Dermis microvascular lymphatic vessel endothelial cell (primary cell): ENCODE results near the gene MAP2K6. TPM values are rescaled to one million over a fixed set of nuclear protein-coding genes. Genes with fewer than 3 reads are reported as not detected.

Experiments
- DNase-seq, 2 donors: peaks; one replicate each; pipeline versions ENCODE4 v3.0.0 to v3.0.0-alpha.2; 2010; ENCODE audit warnings: low read depth in 2 of 2
- total RNA-seq: library from RNA; depleted of rRNA; stranded (reverse); fragments of >200 nt; gene quantifications from 2 replicates; pipeline ENCODE4 v1.2.1, GENCODE V29; 2014

Gene MAP2K6
- 3.8 and 7.3 TPM in 2 replicates for total RNA-seq

DNA sequence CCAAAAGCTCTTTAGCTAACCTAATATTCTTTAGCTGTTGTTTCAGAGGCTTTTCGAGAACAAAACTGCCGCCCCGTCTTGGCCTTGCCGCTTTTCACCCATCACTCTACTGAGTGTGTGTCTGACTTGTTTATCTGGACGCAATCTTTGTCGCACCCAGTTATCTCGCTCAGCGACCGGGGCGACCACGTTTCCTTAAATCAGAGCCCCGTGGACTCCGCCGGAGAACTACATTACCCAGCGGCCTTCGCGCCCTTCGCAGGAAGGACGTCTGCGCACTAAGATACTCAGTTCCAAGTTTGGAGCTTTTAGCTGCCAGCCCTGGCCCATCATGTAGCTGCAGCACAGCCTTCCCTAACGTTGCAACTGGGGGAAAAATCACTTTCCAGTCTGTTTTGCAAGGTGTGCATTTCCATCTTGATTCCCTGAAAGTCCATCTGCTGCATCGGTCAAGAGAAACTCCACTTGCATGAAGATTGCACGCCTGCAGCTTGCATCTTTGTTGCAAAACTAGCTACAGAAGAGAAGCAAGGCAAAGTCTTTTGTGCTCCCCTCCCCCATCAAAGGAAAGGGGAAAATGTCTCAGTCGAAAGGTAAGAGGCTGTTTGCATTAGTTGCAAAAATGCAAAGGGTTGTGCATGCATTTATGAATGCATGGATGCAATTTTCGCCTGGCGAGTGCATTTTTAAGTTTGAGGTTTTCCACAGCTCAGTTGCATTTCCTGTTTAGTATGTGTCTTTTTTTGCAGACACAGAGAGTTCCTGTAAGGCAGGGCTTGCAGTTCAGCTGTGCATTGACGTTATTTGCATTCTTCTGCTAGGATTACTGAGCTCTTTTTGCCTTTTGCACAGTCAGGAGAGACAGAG is at the start of gene MAP2K6:
TSS of gene MAP2K6 (plus strand) at position 290 of the 867 bp plus-strand sequence. CDS start at position 578, 288 bp downstream.
- DNase-seq, result peak; percentile 64 to 75

DNA sequence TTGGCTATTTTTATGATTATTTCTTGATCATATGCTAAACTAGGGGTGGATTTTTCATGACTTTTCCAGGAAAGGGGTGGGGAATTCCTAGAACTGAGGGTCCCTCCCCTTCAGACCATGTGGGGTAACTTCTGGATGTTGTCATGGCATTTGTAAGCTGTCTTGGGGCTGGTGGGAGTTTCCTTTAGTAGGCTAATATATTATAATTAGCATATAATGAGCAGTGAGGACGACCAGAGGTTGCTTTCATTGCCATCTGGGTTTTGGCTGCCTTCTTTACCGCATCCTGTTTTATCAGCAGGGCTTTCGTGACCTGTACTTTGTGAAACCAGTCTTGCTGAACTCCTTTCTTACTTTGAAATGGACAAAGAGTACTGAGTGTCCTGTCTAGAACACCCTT is 47.2 kb upstream of the MAP2K6 start:
- no peak for DNase-seq

DNA sequence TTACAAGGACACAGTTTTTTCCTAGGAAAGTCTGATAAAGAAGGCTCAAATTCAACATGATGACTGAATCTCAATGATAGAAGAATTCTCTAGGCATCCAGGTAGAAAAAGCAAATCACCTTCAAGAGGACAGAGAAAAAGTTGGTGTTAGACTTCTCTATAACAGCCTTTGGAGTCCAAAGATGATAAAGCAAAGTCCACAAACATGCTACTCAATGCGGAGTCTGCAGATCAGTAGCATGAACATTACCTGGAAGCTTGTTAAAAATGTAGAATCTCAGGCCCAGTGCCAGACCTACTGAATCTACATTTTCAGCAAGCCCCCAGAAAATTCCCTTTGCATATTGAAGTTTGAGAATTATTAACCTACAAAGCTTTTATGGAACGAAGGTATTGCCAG is 41.4 kb upstream of the MAP2K6 start:
- no peak for DNase-seq

GRCh38 chr17:69375229-69375628 is 39.3 kb upstream of the MAP2K6 start:
- no peak for DNase-seq

DNA sequence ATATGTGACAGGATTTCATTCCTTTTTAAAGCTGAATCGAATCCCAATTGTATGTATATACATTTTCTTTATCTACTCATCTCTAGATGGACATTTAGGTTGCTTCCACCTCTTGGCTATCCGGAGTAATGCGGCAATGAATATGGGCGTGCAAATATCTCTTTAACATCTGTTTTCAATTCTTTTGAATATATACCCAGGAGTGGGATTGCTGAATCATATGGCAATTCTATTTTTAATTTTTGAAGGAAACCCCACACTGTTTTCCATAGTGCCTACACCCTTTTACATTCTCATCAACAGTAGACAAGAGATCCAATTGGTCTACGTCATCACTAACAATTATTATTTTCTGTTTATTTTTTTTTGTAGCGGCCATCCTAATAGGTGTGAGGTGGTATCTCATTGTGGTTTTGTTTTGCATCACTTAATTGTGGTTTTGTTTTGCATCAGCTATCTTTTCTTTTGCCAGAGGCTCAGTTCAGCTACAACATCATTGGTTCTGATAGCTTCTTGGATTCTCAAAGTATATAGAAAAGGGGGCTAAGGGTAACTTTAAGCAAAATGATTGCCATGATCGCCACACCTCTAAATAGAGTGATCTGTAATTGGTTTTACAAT is 25.6 kb upstream of the MAP2K6 start:
- no peak for DNase-seq

DNA sequence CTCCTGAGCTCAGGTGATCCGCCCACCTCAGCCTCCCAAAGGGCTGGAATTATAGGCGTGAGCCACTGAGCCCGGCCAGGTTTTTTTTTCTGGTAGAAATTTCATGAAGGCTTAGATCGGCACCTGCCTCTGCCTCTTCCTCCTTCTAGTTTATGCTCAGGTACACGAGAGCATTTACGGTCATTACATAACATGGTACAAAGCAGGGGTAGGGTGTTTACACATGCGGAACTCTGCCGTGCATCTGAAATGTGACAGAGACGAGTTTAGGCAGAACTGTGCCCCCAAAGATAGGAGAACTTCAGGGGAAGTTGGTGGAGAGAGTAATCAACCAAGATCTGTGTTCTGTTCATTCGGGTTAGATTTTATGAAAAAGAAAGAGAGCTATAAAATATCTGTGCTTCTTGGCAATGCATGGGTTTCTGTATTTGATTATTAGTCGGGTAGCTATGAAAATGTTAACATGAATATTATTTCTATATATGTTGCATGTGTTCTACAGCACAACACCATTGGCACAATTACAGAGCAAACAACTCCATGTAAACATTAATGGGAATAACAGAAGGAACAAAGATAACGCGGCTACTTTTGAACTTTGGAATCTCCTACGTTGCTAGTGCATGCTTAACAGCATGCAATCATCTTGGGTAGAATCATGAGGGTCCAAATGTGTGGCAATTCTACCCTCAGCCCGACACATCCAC is 23.5 kb upstream of the MAP2K6 start:
- no peak for DNase-seq

- no peak for DNase-seq
Measured at GRCh38 chr17:69401251-69401650, 13.2 kb upstream of the MAP2K6 start.

GRCh38 chr17:69402052-69402451 is 12.4 kb upstream of the MAP2K6 start:
- no peak for DNase-seq

GRCh38 chr17:69404399-69404798 is 10.1 kb upstream of the MAP2K6 start:
- DNase-seq, result no peak

DNA sequence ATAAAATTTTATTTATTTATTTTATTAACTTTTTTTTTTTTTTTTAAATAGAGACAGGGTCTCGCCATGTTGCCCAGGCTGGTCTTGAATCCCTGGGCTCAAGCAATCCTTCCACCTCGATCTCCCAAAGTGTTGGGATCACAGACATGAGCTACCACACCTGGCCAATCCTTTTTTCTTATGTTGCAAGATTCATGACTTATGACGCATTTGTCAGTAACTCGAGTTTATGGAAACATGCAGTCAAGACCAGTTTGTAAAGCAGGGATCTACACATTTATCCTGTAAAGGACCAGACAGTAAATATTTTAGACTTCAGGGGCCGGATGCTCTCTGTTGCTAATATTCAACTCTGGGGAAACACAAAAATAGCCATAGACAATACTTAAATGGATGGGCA is 9.4 kb upstream of the MAP2K6 start:
- no peak for DNase-seq

DNA sequence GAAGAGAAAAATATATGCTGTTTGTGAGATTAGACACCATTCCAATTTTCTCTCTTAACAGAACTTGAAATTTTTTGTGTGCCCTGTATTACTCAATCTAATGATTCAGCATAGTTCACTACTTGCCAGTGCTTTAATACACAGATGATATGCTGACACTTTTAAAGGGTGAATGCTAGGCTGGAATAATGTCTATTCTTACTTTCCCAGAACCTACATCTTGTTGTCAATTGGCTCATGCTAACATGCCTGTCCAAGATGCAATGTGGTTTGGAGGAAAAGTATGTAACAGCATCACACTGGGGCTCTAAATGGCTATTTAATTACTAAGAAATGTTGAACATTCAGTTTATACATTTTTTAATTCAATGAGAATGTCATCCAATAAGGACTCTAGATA is 7.6 kb upstream of the MAP2K6 start:
- DNase-seq, result no peak

GRCh38 chr17:69407759-69408158 is 6.7 kb upstream of the MAP2K6 start:
- DNase-seq, result no peak

GRCh38 chr17:69410671-69411070 is 3.8 kb upstream of the MAP2K6 start:
- DNase-seq, result no peak

GRCh38 chr17:69411766-69412165 is 2.7 kb upstream of the MAP2K6 start:
- no peak for DNase-seq

DNA sequence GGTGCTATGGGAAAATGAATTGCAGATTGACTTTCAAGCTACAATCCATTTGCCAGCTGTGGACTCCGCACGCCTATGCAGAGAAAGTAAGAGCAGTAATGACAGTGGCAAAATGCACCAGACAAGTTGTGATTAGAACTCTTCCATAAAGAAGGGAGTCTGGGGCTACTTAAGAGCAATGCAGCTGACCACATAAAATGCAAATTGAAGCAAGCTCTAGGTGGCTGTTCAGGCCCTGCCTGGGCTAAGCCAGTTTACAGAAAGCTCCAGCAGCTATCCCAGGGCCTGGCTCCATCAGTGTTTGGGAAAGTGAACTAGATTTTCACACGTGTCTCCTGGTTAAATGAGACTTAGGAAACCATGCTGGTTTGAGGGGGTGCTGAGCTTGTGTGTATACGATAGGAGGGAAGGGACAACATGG is 2.2 kb upstream of the MAP2K6 start:
- no peak for DNase-seq

DNA sequence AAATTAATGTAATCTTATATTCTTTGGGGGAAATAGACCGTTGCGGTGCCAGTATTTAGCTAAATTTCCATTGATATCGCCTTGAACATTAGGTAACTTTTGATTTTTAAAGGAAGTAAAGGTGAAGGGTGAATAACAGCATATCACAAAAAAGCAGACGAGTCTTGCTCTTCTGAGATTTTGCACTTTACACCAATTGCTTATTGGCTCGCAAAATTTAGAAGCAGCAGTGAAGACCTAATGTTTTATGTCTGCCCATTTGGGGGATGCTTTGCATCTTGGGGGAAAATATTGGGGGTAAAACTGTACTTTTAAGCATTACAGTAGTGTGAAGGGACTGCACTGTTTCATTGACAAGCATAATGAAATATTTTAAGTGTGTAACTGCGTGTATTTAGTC is 934 bp downstream of the MAP2K6 start:
- no peak for DNase-seq

- peak; percentile 21 to 55 for DNase-seq
Measured at GRCh38 chr17:69417545-69418483, 3.3 kb downstream of the MAP2K6 start.

- no peak for DNase-seq
Measured at GRCh38 chr17:69418535-69418934, 4.0 kb downstream of the MAP2K6 start.

GRCh38 chr17:69423450-69423849 is 9.0 kb downstream of the MAP2K6 start:
- DNase-seq, result peak in 1 of 2 donors; percentile 90

- DNase-seq, result peak in 1 of 2 donors; percentile 18
Measured at GRCh38 chr17:69424287-69425041, 10.0 kb downstream of the MAP2K6 start.
